GM12874 (cell line): ENCODE data around the gene SCAPER.

Experiments
- CTCF ChIP-seq: IDR thresholded peaks from 2 replicates; pipeline ENCODE4 v1.5.1; 2011; ENCODE audit warnings: low read depth, mild to moderate bottlenecking, control low read depth, low read length, moderate library complexity; ENCODE audit not compliant: insufficient read depth

SCAPER gene

DNA sequence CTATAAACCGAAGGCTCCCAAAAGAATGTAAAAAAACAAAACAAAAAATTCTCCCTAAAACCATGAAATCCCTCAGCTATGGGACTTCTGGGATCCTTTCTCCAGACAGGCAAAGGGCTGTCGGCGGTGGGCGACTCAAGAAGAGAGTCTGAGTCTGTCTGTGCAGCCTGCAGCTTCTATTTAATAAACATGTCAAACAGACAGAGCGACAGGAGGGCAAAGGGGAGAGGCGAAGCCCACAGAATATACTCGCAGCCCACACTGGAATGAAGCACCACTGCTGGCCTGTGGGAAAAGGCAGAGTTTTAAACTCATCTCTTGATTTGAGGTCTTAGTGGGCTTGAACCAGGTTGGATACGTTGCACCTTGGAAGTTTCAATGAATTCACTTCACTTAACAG, 528.3 kb downstream of the SCAPER start:
- TF ChIP-seq CTCF = no peak

- no peak for TF ChIP-seq CTCF
Observed at GRCh38 chr15:76376029-76376428, 529.1 kb downstream of the SCAPER start.

GRCh38 chr15:76368122-76368621, 537.0 kb downstream of the SCAPER start:
- TF ChIP-seq CTCF = no peak

DNA sequence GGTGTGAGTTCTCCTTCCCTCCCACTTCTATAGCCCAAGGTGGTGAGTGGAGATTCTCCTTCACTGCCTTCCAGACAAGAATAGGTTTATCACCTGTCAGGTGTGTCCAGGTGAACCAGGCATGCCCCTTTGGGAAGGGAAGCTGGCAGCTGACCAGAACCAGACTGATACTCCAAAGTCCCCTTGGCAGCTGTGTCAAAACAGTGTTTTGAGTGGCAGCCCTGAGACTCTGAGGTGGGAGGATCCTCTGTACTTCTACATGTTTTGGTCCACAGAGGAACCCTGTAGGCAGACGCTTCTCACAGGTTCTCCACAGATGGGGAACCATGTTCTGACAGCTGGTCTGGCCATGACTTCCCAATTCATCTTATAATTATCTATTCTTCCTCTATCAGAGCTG, 538.4 kb downstream of the SCAPER start:
- no peak for TF ChIP-seq CTCF

- no peak for TF ChIP-seq CTCF
Observed at GRCh38 chr15:76363251-76363650, 541.9 kb downstream of the SCAPER start.

DNA sequence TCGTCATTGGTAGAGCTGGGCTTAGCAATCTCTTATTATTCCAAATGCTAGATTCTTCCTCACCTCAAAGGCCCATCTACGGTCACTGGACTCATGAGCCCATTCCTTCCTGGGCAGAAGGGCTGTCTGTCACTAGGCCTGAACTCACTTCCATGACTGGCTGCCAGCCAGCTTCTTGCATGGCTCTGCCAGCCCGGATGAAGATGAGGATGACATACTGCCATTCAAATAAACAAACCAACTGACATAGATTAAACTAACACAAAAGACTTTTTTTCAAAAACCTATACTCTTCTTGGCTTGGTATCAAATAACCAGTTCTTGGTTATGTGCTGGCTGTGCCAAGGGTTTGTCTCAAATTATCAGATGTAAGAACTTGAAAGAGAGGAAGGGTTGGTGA, 544.7 kb downstream of the SCAPER start:
- TF ChIP-seq CTCF = no peak

DNA sequence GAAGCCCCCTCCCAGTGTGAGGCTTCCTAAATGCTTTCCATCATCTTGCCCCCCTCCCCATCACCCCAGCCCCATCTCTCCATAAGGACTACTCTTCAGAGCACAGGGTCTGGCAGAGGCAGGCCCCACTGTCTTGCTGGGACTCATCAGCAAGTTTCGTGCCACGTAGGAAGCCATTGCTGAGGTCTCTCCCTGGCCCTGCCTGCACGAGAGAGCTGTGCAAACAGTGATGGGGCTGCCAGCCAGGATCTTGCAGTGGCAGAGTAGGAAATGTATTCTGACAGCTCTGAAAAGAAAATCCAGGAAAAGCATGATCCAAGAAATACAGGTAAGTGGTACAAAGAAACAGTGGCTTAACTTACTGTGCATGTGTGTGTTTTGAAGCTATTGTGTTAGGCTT, 546.0 kb downstream of the SCAPER start:
- TF ChIP-seq CTCF = no peak

DNA sequence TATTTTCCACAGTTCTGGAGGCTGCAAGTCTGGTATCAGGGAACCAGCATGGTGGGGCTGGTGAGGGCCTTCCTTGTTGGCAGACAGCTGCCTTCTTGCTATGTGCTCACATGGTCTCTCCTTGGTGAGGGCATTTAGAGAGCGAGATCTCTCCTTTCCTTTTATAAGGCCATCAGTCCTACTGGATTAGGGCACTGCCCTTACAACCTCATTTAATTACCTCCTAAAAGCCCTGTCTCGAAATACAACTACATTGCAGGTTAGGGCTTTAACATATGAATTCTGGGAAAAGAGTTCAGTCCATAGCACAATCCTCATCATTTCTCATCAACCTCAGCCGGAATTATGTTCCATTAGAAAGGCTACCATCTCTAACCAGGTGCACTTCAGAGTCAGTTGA, 546.7 kb downstream of the SCAPER start:
- no peak for TF ChIP-seq CTCF
